Measurements from ENCODE around the gene CLK4. TPM values are rescaled to one million over a fixed set of nuclear protein-coding genes. Genes with fewer than 3 reads are reported as not detected.

Gene CLK4
- total RNA-seq, 4 donors from 2014 or later: 15.5 to 77.3 (median 34.1) TPM

DNA sequence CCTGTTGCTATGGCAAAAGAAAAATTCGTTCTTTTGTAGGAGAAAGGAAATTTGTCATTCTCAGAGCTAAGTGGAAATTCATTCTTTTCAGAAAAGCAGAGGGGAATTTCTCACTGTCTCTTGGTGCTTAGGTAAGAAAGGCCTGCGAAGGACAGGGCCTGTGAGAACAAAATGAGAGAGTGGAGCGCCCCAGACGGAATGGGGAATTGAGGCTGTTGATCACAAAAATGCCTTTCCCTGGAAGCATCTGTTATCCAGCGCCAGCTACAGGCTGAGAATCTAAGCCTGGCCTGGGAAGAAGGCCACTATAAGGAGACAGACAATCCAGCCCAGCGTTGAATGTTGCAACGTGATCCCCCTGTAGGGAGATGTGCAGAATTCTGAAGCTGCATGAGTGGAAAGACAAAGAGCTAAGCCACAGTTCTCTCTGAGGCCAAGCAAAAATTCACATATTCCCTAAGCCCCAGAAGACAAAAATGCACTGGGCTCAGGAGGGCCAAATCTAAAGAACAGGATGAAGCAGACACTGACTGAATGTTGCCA, 44.8 kb upstream of the CLK4 start:
- H3K4me1 ChIP-seq: no peaks in the 10 kb centered on the region
- no peaks in the 10 kb centered on the region for H3K36me3 ChIP-seq
- H3K27ac ChIP-seq: no peak overlapping the region
- 59% methylated on average over 7 of the region's 7 CpGs for WGBS
- no peak for DNase-seq (ENCODE audit: low spot score in 2 of 2)
- peaks cover 26% of the 10 kb centered on the region for H3K27me3 ChIP-seq
- no peak for TF ChIP-seq EP300 (IDR thresholded peaks at IDR 0.05)
- no peak overlapping the region for H3K4me3 ChIP-seq
- H3K9me3 ChIP-seq: no peaks in the 10 kb centered on the region

DNA sequence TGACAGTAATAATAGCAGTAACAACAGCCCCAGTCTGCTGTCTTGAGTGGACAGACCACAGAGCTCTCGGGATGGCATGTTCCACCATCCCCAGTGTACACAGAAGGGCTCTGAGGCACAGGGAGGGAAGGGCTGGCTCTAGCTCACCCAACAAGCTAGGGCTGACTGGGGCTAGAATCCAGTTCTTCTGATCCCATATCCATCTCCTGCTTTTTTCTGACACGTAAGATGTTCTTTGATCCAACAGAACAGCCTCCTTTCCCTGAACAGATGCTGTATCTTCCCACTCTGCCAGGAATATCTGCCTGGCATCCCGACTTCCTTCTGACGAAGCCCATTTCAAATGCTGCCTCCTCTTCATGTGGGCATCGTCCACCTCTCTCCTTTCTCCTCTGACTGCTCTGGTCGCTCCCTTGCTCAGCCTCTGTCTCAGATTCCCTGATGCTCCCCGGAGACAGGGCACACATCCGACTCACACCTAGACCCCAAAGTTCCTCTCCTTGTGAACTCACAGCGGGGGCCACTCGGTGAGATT, 43.6 kb upstream of the CLK4 start:
- 76% methylated on average over 10 of the region's 10 CpGs for WGBS
- H3K4me3 ChIP-seq: no peak overlapping the region
- DNase-seq (ENCODE audit: low spot score in 2 of 2): no peak
- peaks cover 26% of the 10 kb centered on the region for H3K27me3 ChIP-seq
- TF ChIP-seq EP300 (IDR thresholded peaks at IDR 0.05): no peak
- no peak for TF ChIP-seq POLR2AphosphoS5 (IDR thresholded peaks at IDR 0.05)
- no peak for TF ChIP-seq CTCF (IDR thresholded peaks at IDR 0.05)
- TF ChIP-seq POLR2A (IDR thresholded peaks at IDR 0.05): no peak
- no peaks in the 10 kb centered on the region for H3K36me3 ChIP-seq
- H3K4me1 ChIP-seq: no peaks in the 10 kb centered on the region
- H3K27ac ChIP-seq: no peak overlapping the region
- no peaks in the 10 kb centered on the region for H3K9me3 ChIP-seq

DNA sequence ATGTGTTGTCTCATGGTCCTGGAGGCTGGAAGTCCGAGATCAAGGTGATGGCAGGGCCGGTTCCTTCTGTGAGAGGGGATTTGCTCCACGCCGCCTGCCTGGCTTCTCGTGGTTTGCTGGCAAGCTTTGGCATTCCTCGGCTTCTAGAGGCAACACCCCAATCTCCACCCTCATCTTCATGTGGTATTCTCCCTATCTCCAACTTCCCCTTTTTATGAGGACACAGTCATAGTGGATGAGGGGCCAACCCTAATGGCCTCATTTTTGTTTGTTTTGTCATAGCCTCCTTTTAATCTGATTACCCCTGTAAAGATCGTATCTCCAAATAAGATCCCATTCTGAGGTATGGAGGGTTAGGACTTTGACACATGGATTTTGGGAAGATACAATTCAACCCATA, 41.7 kb upstream of the CLK4 start:
- Histone ChIP-seq H3K36me3 (no peaks in the 10 kb centered on the region), H3K27ac (no peak overlapping the region), H3K4me1 (no peaks in the 10 kb centered on the region), H3K9me3 (no peaks in the 10 kb centered on the region), H3K4me3 (no peak overlapping the region), H3K27me3 (peaks cover 30% of the 10 kb centered on the region)
- 87% methylated on average over 7 of the region's 7 CpGs for WGBS
- DNase-seq (ENCODE audit: low spot score in 2 of 2): no peak
- no peak for TF ChIP-seq POLR2AphosphoS5 (IDR thresholded peaks at IDR 0.05)
- TF ChIP-seq POLR2A (IDR thresholded peaks at IDR 0.05): no peak
- no peak for TF ChIP-seq CTCF (IDR thresholded peaks at IDR 0.05)

DNA sequence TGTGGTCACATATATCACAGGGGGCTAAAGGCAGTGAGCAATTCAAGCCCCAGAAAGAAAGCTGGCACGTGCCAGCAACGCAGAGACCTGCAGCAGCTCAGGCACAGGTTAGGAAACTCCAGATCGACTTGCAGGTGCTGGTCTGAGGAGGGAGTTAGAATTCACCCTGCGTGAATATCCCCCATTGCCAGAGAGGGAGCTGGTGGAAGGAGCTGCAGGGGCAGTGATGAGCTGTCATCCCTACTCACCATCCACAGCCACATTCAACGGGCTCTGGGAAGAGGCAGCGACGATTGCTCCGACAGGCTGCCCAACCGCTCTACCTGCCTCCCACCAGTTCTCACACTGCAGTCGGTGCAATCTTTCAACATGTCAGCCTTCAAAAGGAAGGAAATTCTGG, 40.8 kb upstream of the CLK4 start:
- H3K9me3 ChIP-seq: no peaks in the 10 kb centered on the region
- H3K27me3 ChIP-seq: peaks cover 33% of the 10 kb centered on the region
- no peak for TF ChIP-seq CTCF (IDR thresholded peaks at IDR 0.05)
- no peak for TF ChIP-seq POLR2A (IDR thresholded peaks at IDR 0.05)
- no peak for TF ChIP-seq EP300 (IDR thresholded peaks at IDR 0.05)
- no peak for TF ChIP-seq POLR2AphosphoS5 (IDR thresholded peaks at IDR 0.05)
- DNase-seq (ENCODE audit: low spot score in 2 of 2): no peak
- H3K4me1 ChIP-seq: no peaks in the 10 kb centered on the region
- H3K36me3 ChIP-seq: no peaks in the 10 kb centered on the region
- no peak overlapping the region for H3K27ac ChIP-seq
- H3K4me3 ChIP-seq: no peak overlapping the region
- 54% methylated on average over 10 of the region's 10 CpGs for WGBS

DNA sequence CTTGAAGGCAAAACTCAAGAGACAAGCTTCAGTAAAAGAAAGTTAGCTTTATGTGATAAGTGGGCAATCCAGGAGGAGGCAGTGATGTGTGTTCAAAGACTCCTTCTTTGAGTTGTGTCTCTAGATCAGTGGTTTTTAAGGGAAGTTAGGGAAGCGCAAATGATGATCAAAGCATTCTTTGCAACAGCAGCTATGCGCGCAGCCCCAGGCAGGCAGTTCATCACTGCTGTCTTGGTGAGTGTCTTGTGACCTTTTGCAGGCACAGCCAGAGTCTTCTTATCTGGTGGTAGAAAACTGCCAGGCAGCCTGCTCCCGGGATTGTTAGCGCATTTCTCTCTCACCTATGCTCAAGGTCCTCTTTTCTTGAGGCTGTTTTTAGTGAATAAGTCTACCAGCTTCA, 40.3 kb upstream of the CLK4 start:
- no peak overlapping the region for H3K27ac ChIP-seq
- no peaks in the 10 kb centered on the region for H3K9me3 ChIP-seq
- 15% methylated on average over 5 of the region's 5 CpGs for WGBS
- H3K4me3 ChIP-seq: no peak overlapping the region
- DNase-seq (ENCODE audit: low spot score in 2 of 2): no peak
- peaks cover 33% of the 10 kb centered on the region for H3K27me3 ChIP-seq
- H3K4me1 ChIP-seq: no peaks in the 10 kb centered on the region
- TF ChIP-seq CTCF (IDR thresholded peaks at IDR 0.05): no peak
- no peak for TF ChIP-seq POLR2A (IDR thresholded peaks at IDR 0.05)
- TF ChIP-seq POLR2AphosphoS5 (IDR thresholded peaks at IDR 0.05): no peak
- TF ChIP-seq EP300 (IDR thresholded peaks at IDR 0.05): no peak
- no peaks in the 10 kb centered on the region for H3K36me3 ChIP-seq

DNA sequence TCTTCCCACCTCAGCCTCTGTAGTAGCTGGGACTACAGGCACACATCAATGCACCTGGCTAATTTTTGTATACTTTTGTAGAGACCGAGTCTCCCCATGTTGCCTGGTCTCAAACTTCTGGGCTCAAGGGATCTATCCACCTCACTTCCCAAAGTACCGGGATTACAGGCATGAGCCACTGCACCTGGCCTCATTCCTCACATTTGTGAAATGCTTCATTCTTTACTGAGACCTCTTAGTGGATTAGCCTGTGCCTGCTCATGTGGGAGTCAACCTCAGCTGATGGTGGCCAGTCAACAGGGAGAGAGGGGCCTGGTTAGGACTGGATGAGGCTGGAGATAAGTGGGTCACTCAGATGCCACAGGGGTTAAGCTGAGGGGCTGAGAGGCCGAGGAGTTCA, 37.3 kb upstream of the CLK4 start:
- H3K27me3 ChIP-seq: peaks cover 23% of the 10 kb centered on the region
- no peaks in the 10 kb centered on the region for H3K4me1 ChIP-seq
- H3K4me3 ChIP-seq: no peak overlapping the region
- DNase-seq (ENCODE audit: low spot score in 2 of 2): no peak
- no peaks in the 10 kb centered on the region for H3K36me3 ChIP-seq
- WGBS: 81% methylated on average over 3 of the region's 3 CpGs
- H3K27ac ChIP-seq: no peak overlapping the region
- H3K9me3 ChIP-seq: no peaks in the 10 kb centered on the region
- no peak for TF ChIP-seq CTCF (IDR thresholded peaks at IDR 0.05)
- no peak for TF ChIP-seq POLR2AphosphoS5 (IDR thresholded peaks at IDR 0.05)
- no peak for TF ChIP-seq POLR2A (IDR thresholded peaks at IDR 0.05)
- no peak for TF ChIP-seq EP300 (IDR thresholded peaks at IDR 0.05)

Measured in suprapubic skin (tissue), 4 donors.